RKO (cell line): Measurements from ENCODE around the gene TRIP13.
"Not testable (repeated sequence)": the region's sequence is repeated elsewhere in the genome, so short reads cannot be mapped to it uniquely, and the experiment has no call there.

ENCODE experiments used
- DNase-seq: peaks from one replicate; pipeline ENCODE4 v3.0.0-alpha.2; 2016; ENCODE audit warnings: low spot score

The TRIP13 gene

DNA sequence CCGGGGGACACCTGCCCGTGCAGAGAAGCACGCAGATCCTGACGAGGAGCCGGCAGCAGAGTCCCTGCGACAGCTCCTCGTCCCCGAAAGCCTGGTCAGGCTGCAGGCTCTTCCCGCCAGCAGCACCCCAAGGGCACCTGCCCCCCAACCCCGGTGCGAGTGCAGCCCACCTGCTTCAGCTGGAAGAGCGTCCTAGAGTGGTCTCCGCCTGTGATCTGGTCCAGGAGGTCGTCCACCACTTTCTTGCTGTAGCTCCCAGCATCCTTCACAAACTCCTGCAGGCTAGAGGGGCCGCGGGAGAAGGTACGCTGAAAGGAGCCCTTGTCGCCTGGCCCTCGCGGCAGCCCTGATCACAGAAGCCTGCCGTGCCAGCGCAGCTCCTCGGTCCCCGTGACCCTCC, 16.8 kb upstream of the TRIP13 start:
- DNase-seq = no peak

DNA sequence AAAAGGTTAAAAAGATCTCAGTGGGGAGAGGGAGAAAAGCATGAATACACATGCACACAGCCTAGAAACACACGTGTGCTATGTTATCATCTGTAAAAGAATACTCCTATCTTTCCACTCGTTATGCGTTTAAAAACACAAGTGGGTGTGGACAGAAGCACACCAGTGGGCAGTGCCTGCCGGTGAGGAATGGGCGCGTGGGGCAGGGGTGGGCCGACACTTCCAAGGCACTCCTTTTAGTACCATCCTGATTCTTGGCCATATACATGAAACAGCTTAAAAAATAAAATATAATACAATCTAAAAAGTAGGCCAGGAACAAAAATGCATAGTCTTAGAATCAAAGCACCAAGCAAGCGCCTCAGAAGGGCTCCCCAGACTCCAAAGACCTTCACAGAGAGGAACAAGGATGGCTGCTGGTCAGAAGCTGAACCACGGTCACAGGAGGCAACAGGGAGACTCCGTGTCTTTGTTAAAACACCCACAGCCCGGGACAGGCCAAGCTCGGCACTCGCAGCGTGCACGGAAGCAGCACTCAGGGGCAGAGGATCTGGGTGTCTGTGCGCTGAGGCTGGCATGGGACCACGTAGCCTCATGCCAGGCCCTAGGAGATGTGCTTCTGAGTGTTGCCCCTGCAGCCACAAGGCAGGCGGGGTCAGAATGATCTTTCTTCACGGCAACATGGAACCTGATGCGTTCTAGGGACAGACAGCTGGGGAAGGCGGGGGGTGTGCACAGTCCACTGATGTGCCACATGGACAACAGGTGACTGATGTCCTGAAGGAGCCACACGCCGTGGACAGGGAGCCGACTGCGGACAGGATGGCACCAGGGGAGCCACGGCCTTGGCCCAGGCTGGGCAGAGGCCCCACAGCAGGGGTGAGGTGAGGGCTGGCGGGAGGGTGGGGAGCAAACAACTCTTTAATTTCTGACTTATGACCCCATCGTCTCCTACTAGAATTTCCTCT, 16.0 kb upstream of the TRIP13 start:
- DNase-seq = no peak

DNA sequence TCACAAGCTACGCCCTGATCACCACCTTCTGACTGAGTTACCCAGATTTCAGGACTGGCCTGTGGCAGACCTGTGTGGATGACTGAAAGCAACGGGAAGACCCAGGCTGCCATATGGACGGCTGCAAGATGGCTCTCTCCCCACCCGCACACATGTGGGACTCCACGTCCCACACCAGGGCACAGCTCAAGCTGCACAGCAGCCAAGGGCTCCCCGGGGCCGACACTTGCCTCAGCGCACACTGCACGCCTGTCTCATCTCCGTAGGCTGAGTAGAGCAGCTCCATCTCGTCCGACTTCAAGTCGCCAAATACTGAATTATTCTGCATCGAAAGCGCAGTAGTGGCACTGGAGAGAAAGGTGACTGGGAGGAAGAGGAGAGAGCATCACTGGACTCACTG, 14.6 kb upstream of the TRIP13 start:
- no peak for DNase-seq

DNA sequence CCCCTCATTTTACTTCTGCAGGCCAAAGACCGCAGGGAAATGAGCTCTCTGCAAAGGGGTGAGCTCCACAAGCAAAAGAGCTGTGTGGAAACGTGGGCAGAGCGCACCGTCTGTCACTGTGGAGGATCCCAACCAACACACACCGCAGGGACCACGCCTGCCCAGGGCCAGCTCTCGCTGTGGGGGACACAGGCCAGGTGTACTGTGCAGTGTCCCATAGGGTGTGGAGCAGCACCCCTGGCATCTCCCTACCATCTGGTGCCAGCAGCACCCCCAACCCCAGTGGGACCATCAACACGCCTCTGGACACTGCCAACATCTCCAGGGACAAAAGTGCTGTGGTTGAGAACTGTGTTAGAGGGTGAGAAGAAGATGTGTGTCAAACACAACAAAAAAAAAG, 14.0 kb upstream of the TRIP13 start:
- not testable (repeated sequence) for DNase-seq

DNA sequence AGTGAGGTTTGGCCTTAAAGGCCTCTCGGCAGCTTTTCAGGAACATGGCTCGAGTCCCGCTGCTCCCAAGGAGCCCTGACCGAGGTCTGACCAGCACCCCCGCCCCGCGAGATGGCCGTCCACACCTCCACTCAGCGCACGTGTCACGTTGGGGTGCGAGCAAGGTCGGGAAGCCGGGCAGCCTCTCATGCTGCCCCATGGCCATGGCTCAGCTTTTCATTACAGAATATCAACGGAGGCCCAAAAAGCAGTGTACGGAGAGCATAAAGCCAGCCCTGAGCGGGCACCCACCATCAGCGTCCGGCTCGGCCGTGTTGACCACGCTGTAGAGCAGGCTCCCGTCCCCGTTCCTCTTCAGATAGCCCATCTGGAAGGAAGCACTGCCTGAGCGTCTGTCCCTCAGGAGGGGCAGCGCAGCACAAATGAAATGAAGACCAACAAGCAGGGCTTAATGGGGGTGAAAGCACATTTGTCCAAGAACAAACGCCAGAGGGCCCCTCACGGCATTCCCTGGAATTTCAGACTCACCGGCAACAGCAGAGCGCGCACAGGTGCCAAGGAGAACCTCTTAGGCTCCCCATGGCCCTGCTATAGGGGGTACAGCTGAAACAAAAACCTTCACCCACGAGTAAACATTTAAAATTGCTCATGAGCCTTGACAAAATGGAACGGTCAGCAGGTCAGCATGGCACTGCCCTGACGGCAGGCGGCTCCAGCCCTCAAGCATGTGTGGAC, 11.7 kb upstream of the TRIP13 start:
- DNase-seq = no peak

DNA sequence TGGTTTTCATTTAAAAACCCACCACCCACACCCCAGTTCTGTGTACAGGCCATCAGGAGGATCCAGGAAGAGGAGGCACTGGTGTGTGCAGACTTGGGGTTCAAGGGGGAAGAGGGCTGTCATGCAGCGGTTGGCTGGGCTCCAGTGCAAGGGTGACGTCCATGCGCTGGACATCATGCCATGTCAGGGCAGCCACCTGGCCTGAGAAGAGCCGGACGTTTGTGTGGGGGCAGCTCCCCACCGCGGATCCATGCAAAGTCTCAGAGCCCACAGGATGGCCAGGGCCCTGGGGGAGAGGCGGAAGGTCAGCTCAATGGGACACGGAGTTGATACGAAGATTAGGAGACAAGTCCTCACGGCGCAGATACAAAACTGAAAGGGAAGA, 11.1 kb upstream of the TRIP13 start:
- no peak for DNase-seq

DNA sequence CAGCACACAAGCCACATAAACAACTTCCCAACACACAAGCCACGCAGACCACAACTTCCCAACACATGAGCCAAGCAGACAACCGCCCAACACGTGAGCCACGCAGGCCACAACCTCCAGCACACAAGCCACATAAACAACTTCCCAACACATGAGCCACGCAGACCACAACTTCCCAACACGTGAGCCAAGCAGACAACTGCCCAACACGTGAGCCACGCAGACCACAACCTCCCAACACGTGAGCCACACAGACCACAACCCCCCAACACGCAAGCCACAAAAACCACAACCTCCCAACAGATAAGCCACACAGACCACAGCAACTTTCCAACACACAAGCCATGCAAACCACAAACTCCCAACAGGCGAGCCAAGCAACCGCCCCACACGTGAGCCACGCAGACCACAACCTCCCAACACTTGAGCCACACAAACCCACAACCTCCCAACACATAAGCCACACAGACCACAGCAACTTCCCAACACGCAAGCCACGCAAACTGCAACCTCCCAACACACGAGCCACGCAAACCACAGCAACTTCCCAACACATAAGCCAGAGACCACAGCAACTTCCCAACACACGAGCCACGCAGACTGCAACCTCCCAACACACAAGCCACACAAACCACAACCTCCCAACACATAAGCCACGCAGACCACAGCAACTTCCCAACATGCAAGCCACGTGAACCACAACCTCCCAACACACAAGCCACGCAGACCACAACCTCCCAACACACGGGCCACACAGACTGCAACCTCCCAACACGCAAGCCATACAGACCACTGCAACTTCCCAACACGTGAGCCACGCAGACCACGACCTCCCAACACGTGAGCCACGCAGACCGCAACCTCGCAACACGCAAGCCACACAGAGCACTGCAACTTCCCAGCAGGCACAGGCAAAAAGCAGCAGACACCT, 10.2 kb upstream of the TRIP13 start:
- no peak for DNase-seq

DNA sequence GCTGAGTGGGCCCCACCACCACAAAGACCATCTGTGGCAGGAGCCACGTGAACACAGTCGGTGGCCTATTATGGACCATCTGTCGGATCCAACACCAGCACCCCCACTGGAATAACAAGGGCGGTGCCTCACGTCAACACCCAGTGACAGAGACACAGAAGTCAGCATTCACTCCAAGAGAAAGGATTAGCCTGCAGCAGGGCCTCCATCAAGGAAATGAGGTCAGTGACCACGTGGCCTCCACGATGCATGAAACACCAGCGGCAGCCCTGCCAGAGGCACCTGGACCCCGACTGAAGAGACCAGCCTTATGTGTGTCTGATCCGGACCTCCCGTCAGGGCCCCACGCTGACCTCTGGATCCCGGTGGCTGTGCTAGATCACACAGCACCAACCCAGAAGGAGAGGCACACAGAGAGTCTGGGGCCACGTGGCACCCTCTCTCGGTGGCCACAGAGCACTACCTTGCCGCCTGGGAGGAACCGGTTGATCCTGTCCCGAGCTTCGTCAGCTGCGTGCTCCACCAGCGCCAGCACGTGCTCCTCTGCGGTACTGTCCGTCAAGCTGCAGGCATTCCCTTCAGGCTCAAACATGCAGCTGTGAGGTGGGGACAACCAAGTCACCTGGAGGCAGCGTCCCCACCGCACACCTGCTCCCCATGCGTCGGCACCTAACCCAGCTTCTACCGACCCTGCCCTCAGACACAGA, 9.1 kb upstream of the TRIP13 start:
- no peak for DNase-seq

DNA sequence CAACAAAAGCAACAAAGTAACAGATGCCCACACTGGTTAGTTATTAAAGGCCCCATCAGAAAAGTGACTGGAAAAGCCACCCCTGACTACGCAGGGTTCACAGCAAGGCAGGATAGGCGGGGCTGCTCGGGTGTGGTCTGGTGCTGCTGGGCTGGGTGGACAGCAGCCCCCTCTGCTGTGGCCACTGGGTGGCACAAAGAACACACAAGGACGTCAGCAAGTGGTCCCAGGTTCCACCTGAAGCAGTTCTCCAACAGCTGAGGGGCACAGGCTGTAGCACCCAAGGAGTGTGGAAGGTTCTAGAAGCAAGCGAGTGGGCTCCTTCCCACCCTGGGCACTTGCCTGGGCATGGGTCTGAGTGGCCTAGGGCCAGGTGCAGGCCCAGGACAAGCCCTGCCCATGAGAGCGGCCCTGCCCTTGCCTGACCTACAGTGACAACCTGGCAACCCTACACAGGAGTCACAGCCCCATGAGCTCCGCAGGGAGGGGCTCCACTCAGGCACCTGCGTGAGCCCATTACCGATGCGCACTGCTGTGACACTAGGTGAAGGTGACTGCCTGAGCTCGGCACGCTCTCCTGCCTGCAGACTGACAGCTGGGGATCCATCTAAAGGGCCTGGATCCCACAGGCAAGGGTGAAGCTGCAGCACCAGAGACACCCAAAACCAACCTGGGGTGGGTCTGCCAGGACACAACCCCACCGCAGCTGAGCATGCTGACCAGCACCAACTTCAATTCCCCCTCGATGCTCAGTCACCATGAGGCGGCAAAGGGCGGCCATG, 8.1 kb upstream of the TRIP13 start:
- DNase-seq = no peak

DNA sequence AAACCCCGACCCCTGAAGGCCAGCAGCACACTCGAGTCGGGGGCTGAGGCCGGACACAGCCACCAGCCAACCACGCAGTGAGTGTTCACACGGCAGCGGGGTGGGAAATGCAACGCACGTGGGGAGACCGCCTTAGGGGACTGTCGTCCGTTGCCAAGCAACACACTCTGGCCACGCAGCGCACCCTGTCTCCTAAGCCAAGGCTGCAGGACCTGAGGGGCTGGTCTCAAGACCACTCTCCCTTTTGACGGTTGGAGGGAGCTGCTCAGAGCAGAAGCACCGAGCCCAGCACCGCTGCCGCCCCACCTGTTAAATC, 7.6 kb upstream of the TRIP13 start:
- no peak for DNase-seq

DNA sequence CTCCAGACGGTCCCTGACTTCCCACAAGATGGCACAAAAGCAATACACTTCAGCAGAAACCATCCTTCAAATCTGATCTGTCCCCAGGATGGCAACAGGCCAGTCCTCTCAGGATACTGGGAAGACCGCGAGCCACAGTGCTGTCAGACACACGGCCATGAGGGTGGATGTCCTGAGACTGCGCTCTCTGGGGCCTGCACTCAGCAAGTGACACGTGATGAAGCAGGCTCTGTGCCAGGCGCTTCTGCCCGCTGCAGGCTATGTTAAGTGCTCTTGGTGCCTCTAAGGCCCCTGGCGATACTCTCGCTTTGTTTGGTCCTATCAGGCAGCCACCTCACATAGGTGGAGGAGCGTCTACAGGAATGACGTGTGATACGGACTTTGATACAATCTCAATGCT, 7.2 kb upstream of the TRIP13 start:
- DNase-seq = no peak

DNA sequence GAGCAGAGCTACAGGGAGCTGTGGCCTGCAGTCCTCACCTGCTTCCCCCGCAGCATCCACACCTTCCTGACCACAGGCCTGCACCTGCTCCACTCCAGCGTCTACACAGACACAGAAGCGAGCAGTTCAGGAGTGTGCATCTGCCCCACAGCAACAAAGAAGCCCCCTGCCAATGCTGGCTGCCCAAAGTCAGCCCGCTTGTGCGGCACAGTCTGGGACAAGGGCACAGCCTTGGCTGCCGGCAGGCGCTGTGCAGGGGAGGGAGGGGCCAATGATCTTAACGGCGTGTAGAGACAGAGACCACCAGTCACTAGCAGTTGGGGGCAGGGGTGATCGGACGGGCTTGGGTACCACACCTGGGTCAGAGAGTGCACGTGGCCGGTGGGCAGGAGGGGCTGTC, 6.6 kb upstream of the TRIP13 start:
- DNase-seq = no peak

DNA sequence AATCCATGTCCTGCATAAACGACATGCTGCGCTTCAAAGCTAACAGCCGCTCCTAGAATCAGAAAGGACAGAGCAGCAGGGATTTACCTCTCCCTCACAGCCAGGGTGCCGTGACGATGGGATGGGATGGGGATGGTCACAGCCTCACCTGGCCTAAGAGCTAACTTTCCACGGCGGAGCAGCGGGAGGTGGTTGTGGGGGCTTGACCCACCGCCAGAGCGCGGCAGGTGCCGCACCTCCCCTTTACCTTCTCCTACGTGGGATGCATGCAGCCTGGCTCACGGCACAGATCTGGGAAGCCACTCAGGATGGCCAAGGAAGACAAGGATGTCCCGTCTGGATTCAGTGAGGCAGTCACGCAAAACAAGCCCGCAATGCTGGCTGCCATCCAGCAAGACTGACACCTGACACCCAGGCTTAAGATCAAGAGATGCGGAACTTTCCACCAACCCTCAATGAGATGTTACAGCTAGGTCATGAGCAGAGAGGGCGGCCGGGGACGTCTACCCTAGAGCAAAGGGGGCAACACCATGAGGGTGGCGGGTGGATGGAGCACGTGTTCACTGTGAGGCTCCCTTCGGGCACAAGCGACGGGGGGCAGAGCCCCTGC, 5.9 kb upstream of the TRIP13 start:
- no peak for DNase-seq

DNA sequence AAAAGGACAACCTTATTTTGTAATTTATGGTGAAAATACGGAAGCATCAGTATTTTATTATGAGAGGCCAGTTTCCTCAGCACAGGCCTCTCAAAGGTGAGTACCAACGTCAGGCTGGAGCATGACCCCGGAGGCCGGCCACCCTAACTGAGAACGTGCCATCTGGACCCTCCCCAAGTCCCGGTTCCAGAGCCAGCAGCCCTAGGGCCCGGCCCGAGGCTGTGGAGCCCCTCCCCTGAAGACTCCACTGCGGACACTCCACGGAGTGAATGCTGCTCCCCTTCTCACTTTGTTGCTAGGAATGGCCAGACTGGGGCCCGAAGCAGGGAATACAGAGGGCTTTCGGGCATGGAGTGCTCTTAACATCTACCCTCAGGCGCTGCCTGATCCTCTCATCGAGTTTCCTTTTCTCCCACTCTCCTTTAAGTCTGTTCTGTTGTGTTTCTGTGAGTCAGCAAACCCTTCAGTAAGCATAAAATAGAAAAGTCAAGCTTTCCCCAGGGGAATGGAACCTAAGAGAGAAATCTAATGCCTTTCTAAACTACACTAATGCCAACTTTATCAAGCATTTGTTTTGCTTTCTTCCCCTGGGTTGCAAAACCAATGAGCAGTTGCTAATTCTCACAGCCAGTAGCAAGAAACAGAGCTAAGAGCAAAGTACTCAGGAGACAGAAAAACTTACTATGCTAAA, 4.6 kb upstream of the TRIP13 start:
- no peak for DNase-seq

DNA sequence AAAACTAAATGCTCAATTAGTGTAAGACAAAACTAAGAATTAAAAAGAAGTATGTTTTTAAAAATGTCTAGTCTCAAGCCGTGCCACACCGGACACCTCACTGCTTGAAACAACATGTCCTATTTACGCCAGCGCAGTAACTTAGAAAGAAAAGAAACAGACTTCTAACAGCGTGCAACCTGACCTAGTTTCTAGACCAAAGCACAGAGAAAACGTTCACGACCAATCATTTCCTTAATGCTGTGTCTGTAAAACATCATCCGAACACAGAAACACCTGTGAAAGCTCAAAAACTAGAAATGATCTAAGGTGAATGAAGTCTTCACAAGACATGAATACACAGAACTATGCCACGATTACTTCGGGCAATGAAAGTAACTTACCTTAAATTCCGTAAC, 4.0 kb upstream of the TRIP13 start:
- no peak for DNase-seq

DNA sequence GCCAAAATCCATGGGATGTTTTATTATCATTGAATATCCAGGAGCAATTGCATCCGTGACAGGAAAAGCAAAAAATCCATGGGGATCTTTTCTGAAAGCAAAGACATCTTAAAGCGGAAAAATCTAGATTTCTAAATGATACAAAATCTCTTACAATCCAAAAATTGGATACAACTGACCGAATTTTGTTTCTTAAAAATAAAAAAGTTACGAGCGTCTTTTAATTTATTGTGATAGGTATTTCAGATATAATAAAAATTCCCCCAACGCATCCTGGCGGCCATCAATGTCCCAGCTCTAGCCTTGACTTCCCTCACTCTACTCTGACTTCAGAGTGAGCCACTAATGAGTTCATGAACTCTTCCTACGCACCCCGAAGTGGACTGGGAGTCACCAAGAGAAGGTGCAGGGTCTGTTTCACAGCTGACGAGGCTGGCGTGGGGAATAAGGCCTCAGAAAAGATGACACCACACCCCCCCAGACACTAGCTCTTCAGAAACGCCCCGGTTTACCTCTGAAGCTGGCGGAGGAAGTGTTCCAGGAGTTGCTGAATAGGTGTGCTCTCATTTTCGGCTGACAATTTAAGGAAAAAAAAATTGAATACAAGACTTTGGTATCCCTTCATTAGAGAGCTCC, 3.5 kb upstream of the TRIP13 start:
- no peak for DNase-seq

DNA sequence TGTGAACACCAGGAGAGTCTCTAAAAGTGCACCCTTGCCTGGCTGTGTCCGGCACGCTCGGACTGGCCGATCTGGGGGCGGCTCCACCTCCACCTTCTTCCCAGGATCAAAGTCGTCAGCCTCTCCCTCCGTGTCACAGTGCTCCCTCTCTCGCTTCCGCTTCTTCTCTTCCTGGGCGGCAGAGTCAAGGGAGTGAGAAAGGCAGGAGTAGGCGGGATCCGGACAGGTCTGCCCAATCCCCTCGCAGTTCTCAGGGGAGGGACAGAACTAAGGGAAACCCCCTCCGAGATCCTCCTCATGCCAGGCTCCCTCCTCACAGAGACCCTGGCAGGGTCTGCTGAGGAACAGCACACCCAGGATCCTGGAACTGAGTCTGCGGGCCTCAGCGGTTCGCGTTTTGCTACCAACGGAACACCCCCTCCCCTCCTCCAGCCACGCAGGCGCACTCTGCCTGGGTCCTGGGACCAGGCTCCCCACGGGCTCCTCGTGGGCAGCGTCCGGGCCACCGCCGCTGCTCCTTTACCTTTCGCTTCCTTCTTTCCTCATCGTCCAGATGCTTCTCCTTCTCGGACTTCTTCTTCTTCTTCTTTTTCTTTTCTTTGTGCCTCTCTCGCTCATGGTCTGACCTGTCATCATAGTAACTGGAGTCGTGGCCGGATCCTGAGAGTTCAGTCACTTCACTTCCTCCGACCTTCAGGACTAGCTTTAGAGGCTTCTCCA, 1.4 kb upstream of the TRIP13 start:
- peak; percentile 84 for DNase-seq

DNA sequence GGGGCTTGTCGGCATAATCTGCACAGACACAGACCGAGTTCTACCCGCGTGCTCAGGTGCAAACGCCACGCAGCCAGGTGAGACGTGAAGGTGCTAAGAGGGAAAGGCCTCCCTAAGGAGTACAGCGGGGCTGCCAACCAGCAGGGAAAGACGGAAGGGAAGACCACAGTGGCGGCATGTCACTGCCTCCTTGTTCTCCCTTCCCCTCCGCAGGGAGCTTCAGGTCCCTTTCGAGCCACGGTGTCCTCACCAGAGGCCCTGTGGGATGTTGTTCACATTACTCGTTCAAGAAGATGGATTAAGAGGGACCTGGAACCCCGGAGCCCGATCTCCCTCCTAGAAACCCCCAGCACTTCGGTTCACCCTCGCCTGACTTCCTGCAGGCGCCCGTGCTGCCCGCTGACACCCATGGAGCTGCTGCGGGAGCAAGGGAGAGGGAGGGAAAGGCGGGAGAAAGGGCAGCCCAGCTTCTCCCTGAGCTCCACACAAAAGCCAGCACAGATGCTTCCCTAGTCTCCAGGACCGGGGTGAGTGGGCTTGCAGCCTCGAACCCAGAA, 769 bp upstream of the TRIP13 start:
- DNase-seq = peak; percentile 37

DNA sequence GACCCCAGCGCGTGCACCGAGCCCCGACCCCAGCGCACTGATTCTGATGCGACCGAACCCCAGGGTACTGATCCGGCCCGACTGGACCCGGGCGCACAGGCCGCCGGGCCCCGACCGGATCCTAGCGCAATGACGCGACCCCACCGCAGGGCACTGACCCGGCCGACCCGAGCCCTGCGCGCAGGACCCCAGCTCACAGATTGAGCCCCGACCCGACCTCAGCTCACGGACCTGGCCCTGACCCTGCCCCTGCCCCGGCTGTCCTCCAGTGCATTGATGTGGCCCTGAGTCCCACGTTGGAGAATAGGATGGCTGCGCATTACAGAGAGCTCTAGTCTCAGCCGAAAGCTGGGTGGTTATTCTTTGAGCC, 438 bp downstream of the TRIP13 start:
- peak; percentile 13 for DNase-seq
